Esophagus squamous epithelium (tissue), 5 donors: ENCODE measurements around the gene RASA4B. TPM values are rescaled to one million over a fixed set of nuclear protein-coding genes. Genes with fewer than 3 reads are reported as not detected.

Experiments
- DNase-seq: peaks from one replicate; lab custom pipeline; 2025; lab: John Stamatoyannopoulos, UW
- H3K27ac ChIP-seq, 4 donors: fragments of 200-600 bp; sonication (generic); one replicate each; pipeline ENCODE4 v1.5.1; 2016 to 2019; ENCODE audit warnings: mild to moderate bottlenecking in 1 of 4
- H3K27me3 ChIP-seq, 4 donors: fragments of 200-600 bp; sonication (generic); 1 replicate in 3 of 4; 2 replicates in 1 of 4; pipeline versions ENCODE4 v1.5.1 to v1.6.0; 2017 to 2021; ENCODE audit warnings: antibody characterized with exemption in 1 of 4
- H3K36me3 ChIP-seq, 3 donors: fragments of 200-600 bp; sonication (generic); one replicate each; pipeline ENCODE4 v1.5.1; 2016 to 2019
- H3K4me1 ChIP-seq, 3 donors: fragments of 200-600 bp; sonication (generic); one replicate each; pipeline ENCODE4 v1.5.1; 2017 to 2019
- H3K4me3 ChIP-seq, 4 donors: fragments of 200-600 bp; sonication (generic); 1 replicate in 3 of 4; 2 replicates in 1 of 4; pipeline ENCODE4 v1.5.1; 2016 to 2019; ENCODE audit warnings: mild to moderate bottlenecking in 2 of 4, moderate library complexity in 1 of 4
- H3K9me3 ChIP-seq, 3 donors: fragments of 200-600 bp; sonication (generic); one replicate each; pipeline ENCODE4 v1.5.1; 2016 to 2019
- CTCF ChIP-seq, 6 experiments: fragments of 450-650 bp in 4 of 6; fragments of 200-600 bp in 2 of 6; sonication (generic) in 2 of 6; IDR thresholded peaks; one replicate each; pipeline ENCODE4 v1.5.1; 2016 to 2019; ENCODE audit warnings: antibody characterized with exemption in 6 of 6, mild to moderate bottlenecking in 4 of 6, moderate library complexity in 4 of 6
- POLR2A ChIP-seq, 4 donors: fragments of 450-650 bp; IDR thresholded peaks; one replicate each; pipeline ENCODE4 v1.6.1; 2017; ENCODE audit warnings: antibody characterized with exemption in 4 of 4, mild to moderate bottlenecking in 4 of 4, moderate library complexity in 3 of 4
- WGBS, 2 donors: methylation state at CpG; one replicate each; pipeline ENCODE4 v1.1.5; 2018; 5-methylcytosine and 5-hydroxymethylcytosine counted together
- intact Hi-C: fragments of 100-400 bp; cut with DNase I; formaldehyde crosslinking; loops from one replicate; pipeline ENCODE4 v1.15.0; 2022
- total RNA-seq, 4 donors: library from RNA; depleted of rRNA; stranded (reverse); fragments of >200 nt; gene quantifications; one replicate each; pipeline ENCODE4 v1.1.0, GENCODE V29; 2016
- donor health status: DM: yes; HTN: yes; CAD: no.

Gene RASA4B
- total RNA-seq, 4 donors from 2014 or later, result 0.97 to 4.2 (median 1.9) TPM

DNA sequence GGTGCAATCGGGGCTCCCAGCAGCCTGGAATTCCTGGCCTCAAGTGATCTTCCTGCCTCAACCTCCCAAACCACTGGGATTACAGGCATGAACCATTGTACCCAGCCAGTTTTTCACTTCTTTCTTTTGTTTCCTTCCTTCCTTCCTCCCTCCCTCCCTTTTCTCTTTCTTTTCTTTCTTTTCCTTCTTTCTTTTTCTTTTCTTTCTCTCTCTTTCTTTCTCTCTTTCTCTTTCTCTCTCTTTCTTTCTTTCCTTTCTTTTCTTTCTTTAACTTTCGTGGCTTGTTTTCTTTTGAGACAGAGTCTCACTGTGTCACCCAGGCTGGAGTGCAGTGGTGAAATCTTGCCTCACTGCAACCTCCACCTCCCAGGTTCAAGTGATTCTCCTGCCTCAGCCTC lies 71.9 kb downstream of the RASA4B start:
- peaks cover 0 to 2% (median 0%) of the 10 kb centered on the region in 3 donors for H3K4me1 ChIP-seq
- H3K9me3 ChIP-seq, result no peaks in the 10 kb centered on the region
- intact Hi-C loops, result no loop called here
- 94 to 100% methylated on average over 2 of the region's 2 CpGs for WGBS, 2 donors
- no peak for DNase-seq
- peaks cover 0 to 37% (median 0%) of the 10 kb centered on the region in 3 donors for H3K36me3 ChIP-seq
- no peaks in the 10 kb centered on the region for H3K27me3 ChIP-seq
- no peak overlapping the region for H3K4me3 ChIP-seq
- TF ChIP-seq POLR2A (IDR thresholded peaks at IDR 0.05) (no peak), CTCF (IDR thresholded peaks at IDR 0.05) (no peak)
- H3K27ac ChIP-seq, result no peak overlapping the region

- Histone ChIP-seq H3K4me1 (peaks cover 0 to 8% (median 0%) of the 10 kb centered on the region in 3 donors), H3K9me3 (no peaks in the 10 kb centered on the region), H3K27ac (no peak overlapping the region), H3K27me3 (no peaks in the 10 kb centered on the region), H3K4me3 (no peak overlapping the region), H3K36me3 (peaks cover 0 to 37% (median 0%) of the 10 kb centered on the region in 3 donors)
- WGBS, 2 donors, result 83 to 85% methylated on average over 17 of the region's 17 CpGs
- intact Hi-C loops, result no loop called here
- TF ChIP-seq POLR2A (IDR thresholded peaks at IDR 0.05), result no peak
- TF ChIP-seq CTCF (IDR thresholded peaks at IDR 0.05), result no peak
- DNase-seq, result no peak
Measured at GRCh38 chr7:102444961-102445673, 72.5 kb downstream of the RASA4B start.

DNA sequence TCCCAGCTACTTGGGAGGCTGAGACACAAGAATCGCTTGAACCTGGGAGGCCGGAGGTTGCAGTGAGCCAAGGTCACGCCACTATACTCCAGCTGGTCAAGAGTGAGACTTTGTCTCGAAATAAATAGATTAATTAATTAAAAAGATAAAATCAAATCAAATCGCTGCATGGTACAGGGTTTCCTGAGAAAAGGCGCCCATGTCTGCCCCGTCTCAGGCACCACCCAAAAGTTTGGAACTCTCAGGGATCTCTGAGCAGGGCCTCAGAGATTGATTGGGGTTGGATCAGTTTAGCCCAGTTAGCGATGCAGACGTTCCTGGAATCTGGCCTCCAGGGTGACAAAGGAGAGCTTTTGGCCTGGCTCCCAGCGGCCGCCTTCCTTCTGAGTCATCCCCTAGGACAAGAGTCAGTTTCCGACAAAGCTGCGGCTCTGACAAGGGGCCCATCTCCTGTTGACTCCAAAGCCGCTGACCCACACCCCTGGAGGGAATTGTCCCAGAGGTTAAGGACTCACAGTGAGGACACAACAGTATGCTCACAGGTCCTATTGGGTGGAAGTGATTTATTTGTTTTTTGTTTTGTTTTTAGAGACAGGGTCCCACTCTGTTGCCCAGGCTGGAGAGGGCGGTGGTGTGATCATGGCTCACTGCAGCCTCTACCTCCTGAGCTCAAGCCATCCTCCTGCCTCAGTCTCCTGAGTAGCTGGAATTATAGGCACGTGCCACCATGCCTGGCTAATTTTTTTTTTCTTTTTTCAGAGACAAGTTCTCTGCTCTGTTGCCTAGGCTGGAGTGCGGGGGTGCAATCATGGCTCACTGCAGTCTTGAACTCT lies 77.4 kb downstream of the RASA4B start:
- H3K27ac ChIP-seq, result peak overlapping the region in 1 of 4 donors; percentile 13
- DNase-seq, result no peak

GRCh38 chr7:102436118-102436517 lies 81.5 kb downstream of the RASA4B start:
- Histone ChIP-seq H3K36me3 (peaks cover 0 to 6% (median 0%) of the 10 kb centered on the region in 3 donors), H3K4me3 (no peak overlapping the region), H3K4me1 (peaks cover 0 to 48% (median 18%) of the 10 kb centered on the region in 3 donors), H3K27ac (no peak overlapping the region), H3K27me3 (no peaks in the 10 kb centered on the region), H3K9me3 (no peaks in the 10 kb centered on the region)
- no peak for TF ChIP-seq CTCF (IDR thresholded peaks at IDR 0.05)
- TF ChIP-seq POLR2A (IDR thresholded peaks at IDR 0.05), result no peak
- DNase-seq, result no peak
- intact Hi-C loops, result no loop called here
- 86 to 95% methylated on average over 9 to 10 of the region's 10 CpGs for WGBS, 2 donors

More for the DNA sequence above, 77.4 kb downstream of the RASA4B start:
- H3K9me3 ChIP-seq, result no peaks in the 10 kb centered on the region
- no peaks in the 10 kb centered on the region for H3K27me3 ChIP-seq
- peaks cover 0 to 14% (median 0%) of the 10 kb centered on the region in 3 donors for H3K4me1 ChIP-seq
- no peak overlapping the region for H3K4me3 ChIP-seq
- 53 to 77% methylated on average over 12 to 16 of the region's 17 CpGs for WGBS, 2 donors
- peaks cover 0 to 20% (median 0%) of the 10 kb centered on the region in 3 donors for H3K36me3 ChIP-seq
- intact Hi-C loops, result no loop called here
- TF ChIP-seq POLR2A (IDR thresholded peaks at IDR 0.05) (no peak), CTCF (IDR thresholded peaks at IDR 0.05) (no peak)
